Endometrial microvascular endothelial cells (primary cell): Measurements from ENCODE around the gene LMF1. TPM values are rescaled to one million over a fixed set of nuclear protein-coding genes. Genes with fewer than 3 reads are reported as not detected.

ENCODE experiments used
- in situ Hi-C: cut with HindIII; loops from 2 replicates; pipeline ENCODE4 v1.10.0; 2017; ENCODE audit warnings: low sequenced_read_pairs, low pct_unique_long_range_greater_than_20kb; ENCODE audit errors: inconsistent ontology term
- total RNA-seq: library from RNA; depleted of rRNA; stranded (reverse); fragments of >200 nt; gene quantifications from one replicate; pipeline ENCODE4 v1.2.3, GENCODE V29; 2015; ENCODE audit errors: inconsistent ontology term

Gene LMF1
- total RNA-seq, 1 donor from 2014 or later: 6.3 TPM

DNA sequence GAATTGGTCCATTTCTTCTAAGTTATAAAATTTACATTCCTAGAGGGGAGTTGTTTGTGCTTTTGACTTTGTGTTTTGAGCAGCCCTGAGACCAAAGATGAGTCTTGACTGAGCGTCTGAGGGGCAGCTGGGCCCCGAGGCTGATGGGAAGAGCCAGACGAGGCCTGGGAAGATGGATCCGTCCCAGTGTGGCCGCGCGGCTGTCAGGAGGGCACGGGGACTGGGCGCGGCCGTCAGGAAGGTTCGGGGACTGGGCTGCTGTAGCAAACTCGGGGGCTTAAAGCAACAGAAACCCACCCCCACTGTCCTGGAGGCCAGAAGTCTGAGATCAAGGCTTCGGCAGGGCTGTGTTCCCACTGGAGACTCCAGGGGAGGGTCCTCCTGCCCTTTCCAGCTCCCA lies 132.0 kb downstream of the LMF1 start:
- in situ Hi-C loops: loop anchor here (25.0 kb wide), 1 partner anchor 149 kb away; the partner anchor contains the start of gene SOX8

DNA sequence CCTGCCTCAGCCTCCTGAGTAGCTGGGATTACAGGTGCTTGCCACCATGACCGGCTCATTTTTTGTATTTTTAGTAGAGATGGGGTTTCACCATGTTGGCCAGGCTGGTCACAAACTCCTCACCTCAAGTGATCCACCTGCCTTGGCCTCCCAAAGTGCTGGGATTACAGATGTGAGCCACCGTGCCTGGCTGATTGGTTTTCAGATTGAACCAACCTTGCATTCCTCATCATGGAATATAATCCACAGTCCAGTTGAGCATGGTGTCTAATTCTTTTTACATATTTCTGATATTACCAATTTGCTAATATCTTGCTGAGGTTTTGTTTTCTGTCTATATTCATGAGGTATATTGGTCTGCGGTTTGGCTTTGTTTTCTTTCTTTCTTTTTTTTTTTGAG lies 134.0 kb downstream of the LMF1 start:
- in situ Hi-C loops: loop anchor here (25.0 kb wide), 1 partner anchor 150 kb away; the partner anchor contains the start of gene SOX8

DNA sequence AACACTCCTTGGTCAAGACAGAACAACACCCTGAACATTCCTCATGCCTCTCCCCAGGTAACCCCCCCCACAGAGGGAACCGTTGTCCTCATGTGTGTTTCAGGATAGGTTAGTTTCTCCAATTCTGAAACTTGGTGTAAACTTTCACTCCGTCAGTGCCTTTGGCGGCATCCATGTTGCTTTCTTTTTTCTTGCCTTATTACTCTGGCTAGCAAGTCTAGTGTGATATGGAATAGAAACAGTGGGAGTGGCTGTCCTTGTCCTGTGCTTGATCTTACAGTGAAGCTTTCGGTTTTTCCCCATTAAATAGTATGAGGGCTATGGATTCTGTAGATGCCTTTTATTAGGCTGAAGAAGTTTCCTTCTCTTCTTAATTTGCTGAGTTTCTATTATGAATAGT lies 134.6 kb downstream of the LMF1 start:
- in situ Hi-C loops: loop anchor here (25.0 kb wide), 1 partner anchor 151 kb away; the partner anchor contains the start of gene SOX8

DNA sequence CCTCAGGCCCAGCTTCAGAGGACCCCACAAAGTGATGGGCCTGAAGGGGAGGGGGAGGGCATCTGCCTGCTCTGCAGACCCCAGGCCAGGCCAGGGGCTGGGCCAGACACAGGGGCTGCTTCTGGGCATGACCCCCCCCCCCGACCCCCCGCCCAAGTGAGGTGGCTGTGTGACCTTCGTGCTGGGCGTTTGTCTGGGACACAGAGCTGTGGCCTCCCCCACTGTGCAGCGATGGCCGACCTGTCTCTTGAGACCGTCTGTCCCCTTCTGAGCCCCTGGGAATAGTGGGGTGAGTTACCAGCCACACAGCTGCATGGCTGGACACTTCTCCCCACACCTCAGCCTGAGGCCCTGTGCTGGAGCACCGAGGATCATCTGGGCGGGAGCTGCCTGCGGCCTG lies 135.4 kb downstream of the LMF1 start:
- in situ Hi-C loops: loop anchor here (25.0 kb wide), 1 partner anchor 152 kb away; the partner anchor contains the start of gene SOX8

DNA sequence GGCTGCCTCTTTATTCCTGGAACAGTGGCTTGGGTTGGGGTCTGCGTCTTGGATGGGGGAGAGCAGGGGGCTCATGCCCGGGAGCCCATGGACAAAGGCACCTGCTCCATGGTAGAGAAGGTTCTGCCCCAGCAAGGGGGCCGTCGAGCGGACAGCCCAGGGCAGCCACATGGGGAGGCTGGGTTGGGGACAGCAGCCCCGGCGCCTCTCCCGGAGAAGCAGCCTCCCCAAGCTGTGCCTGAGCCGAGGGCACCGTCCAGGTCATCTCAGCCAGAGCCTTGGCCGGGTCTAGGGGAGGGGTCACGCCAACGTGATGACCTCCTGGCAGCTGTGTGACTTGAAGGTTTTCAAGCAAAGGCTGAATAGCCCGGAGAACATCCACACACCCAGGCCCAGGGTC lies 137.4 kb downstream of the LMF1 start:
- in situ Hi-C loops: loop anchor here (25.0 kb wide), 1 partner anchor 154 kb away; the partner anchor contains the start of gene SOX8

DNA sequence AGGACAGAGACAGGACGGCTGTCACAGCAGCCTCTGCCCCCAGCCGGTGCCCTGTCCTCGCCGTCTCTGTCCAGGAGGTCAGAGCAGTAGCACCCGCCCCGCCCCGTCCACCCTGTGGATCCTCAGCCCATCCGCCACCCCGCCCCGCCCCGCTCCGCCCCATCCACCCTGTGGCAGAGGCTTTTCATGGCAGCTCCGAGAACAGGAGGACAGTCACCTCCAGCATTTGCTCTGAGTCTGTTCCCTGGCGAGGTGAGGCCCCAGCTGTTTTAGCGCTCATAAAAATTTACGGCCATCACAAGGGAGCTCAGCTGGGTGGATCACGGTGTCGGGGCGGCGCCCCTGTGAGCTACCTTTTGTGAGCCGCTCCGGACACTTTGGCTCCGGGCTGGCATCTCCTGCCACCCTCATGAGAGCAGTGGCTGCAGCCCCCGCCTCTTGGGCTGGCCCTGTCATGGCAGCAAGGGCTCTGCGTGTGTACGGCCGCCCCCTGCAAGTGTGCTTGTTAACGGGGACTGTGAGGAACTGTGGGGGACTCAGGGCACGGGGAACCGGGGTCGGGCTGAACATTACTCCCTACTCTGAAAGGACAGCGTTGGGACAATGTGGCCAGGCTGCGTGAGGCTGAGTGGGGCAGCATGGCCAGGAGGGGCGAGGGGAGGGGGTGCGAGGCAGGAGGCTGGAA lies 138.0 kb downstream of the LMF1 start:
- in situ Hi-C loops: loop anchor here (25.0 kb wide), 1 partner anchor 155 kb away; the partner anchor contains the start of gene SOX8

DNA sequence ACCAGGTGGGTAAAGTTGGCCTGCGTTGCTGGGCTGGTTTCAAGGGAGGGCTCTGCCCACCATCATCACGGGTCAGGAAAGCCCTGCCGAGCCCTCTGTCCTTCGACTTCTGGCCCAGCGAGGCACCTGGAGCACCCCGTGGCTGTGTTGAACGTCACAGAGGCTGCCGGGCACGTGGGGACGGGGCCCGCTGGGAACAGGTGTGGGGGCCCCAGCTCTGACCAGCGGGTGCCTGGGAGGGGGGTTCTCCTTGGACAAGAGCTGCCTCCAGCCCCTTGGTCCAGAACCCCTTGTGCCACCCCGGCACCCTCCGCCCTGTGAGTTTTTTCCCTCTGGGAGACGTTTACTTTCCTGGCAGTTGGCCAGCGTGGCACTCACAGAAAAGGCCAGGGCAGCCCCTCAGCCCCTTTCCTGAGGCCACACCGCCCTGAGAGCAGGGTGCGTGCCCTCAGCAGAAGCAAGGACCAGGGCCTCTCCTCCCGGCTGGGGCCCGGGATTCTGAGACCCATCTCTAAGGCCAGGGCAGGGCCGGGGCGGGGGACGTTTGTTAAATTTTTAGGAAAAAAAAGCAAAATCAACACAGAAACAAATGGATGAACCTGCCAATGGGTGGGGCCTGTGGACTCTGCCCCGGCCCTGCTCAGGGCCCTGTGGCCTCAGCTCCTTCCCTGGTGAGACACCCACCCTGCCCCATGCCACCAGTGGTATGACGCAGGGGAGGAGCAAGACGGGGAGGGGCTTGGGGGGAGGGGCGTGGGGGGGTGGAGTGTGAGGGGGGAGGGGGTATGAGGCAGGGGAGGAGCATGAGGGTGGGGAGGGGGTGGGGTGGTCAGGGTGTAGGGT lies 139.0 kb downstream of the LMF1 start:
- in situ Hi-C loops: loop anchor here (25.0 kb wide), 1 partner anchor 156 kb away; the partner anchor contains the start of gene SOX8

DNA sequence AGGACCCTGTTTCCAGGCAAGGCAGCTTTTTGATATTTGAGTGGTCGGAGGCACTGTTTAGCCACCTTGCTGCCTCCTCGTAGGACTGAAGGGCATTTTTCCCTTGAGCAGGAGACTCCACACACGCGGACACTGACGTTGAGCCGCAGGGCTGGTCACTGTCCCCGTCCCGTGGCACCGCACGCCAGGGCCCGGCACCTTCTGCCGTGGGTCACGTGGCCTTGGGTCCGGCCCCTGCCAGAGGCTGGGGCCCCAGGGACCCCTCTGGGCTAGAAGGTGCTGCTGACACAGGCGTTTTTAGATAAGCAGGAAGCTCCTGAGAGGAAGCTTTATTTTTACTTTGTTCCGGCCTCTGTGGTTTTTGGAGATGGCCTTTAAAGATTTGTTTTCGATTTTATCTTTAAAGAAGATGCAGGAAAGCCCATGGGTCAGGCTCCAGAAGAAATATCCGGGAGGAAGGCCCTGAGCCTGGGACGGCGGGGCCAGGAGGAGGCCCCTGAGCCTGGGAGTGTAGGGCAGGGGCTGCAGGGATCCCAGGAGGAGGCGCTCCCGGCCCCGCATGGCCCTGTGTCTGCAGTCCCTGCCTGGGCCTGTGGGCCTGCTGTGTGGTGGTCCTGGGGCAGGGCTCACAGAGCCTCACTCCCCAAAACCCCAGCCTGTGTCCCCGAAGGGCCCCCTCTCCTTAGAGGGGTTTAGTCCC lies 139.8 kb downstream of the LMF1 start:
- in situ Hi-C loops: loop anchor here (25.0 kb wide), 1 partner anchor 156 kb away; the partner anchor contains the start of gene SOX8

DNA sequence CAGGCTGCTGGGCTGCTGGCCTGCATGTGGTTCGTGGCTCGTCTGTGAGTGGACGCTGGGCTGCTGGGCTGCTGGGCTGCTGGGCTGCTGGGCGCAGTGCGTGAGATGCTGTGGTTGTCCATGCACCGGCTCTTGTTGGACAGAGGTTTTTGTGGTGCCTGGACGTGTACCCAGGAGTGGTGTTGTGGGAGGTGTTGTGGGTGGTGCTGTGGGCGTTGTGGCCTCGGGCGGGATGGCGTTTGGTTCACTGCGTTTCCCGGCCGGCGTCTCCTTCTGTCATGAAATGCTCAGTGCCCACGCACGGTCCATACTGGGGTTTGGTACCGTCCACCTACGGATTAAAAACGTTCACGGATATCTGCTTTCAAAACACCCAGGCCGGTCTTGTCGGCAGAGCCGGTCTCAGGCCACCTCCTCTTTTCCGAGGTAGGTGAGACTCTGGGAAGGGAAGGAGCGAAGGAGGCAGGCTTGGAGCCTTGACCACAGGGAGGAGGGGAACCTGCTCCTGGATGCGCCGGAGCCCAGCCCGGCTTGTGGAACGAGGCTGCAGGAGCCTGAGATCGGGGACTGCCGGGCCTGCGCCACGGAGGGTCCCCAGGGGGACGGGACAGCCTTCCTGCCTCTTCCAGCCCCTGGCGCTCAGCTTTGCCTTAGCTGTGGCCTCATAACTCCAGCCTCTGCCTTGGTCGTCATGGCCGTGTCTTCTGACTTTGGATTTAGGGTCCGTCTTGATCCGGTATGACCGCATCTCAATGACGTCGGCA lies 140.5 kb downstream of the LMF1 start:
- in situ Hi-C loops: loop anchor here (25.0 kb wide), 1 partner anchor 157 kb away; the partner anchor contains the start of gene SOX8

DNA sequence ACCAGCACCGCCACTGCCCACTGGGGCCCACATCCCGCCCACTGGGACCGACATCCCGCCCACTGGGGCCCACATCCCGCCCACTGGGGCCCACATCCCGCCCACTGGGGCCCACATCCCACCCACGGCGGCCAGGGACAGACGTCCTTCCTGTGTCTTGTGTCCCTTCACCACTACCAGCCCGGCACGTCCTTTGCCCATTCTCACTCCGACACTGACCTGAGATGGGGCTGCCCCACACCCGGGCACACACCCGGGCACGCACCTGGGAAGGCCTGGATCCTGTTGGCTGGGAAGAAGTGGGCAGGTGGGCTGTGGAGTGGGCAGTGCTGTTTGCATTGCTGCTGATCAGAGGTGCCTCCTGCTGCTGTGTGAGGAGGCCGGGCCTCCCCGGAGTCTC lies 141.9 kb downstream of the LMF1 start:
- in situ Hi-C loops: loop anchor here (25.0 kb wide), 1 partner anchor 158 kb away; the partner anchor contains the start of gene SOX8

DNA sequence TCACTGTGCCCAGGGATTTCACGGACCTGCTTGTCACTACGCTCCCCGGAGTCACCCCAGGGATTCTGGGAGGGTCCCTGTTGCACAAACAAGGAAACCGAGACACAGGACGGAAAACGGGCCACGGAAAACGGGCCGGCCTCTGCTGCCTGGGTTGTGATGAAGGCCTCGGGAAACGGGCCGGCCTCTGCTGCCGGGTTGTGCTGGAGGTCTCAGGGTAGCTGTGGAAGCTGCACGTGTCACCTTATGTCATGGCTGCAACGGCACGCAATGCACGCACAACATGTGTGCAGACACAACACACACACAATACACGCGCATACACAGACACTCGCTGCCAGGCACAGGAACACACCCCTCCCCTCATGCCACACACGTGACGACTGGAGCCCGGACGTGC lies 143.3 kb downstream of the LMF1 start:
- in situ Hi-C loops: loop anchor here (25.0 kb wide), 1 partner anchor 160 kb away; the partner anchor contains the start of gene SOX8

DNA sequence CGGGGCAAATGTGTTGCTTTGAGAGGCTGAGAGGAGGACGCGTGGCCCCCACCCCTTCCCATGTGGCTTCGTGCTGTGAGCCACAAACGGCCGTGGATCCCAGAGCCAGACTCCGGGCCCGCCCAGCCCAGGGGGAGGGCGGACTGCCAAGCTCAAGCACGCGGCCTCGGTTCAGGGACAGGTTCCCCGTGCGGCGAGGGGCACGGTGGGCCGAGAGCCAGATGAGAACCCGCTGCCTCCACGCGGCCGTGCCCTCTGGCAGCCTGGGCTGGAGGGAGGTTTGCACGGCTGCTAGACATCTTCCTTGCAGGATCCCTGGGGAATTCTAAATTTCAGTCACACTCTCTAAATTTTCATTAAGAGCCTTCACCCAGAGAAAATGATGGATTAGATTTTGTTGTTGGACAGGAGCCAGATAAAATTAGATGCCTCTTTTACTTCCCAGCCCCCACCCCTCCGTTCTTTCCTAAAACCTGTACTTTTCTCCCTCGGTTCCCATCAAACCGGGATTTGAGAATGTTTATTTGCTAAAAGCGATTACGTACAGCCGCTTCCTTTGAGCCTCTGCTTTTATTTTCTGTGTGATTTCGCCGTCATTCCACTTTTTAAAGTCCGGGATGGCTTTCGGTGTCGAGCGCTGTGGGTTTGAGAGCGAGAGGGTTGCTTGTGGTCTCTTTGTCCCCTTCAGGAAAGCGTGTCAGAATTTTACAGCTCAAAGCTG lies 145.3 kb downstream of the LMF1 start:
- in situ Hi-C loops: loop anchor here (25.0 kb wide), 1 partner anchor 162 kb away; the partner anchor contains the start of gene SOX8

DNA sequence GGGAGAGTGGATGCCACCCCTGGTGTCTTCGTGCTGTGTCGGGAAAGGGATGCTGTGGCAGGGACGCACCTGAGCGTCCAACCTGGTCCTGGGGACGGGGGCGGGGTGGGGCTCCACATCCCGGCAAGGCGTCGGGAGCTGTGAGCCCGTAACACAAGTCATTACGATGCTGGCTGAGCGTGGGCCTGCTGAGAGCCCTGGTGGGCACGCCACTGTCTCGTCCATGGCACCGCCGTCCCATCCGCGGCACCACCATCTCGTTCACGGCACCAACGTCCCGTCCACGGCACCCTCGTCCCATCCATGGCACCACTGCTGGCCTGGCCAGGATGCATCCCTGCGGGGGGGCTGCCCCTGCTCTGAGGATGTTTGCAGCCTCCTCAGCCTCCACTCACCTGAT lies 146.2 kb downstream of the LMF1 start:
- in situ Hi-C loops: no loop called here

DNA sequence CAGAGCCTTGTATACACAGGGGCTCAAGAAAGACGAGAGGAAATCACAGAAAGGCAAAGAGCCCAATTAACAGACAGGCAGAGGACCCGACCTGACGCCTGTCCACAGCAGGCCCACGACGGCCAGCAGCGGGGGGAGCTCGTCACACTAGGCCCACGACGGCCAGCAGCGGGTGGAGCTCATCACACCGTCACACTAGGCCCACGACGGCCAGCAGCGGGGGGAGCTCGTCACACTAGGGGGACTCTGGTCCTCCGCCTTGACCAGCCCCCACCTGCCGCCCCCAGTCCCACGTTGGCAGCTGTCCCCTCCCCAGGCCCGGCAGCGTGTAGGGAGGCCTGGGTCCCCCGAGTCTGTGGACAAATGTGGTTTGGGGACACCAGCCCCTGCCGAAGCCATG lies 146.6 kb downstream of the LMF1 start:
- in situ Hi-C loops: no loop called here

DNA sequence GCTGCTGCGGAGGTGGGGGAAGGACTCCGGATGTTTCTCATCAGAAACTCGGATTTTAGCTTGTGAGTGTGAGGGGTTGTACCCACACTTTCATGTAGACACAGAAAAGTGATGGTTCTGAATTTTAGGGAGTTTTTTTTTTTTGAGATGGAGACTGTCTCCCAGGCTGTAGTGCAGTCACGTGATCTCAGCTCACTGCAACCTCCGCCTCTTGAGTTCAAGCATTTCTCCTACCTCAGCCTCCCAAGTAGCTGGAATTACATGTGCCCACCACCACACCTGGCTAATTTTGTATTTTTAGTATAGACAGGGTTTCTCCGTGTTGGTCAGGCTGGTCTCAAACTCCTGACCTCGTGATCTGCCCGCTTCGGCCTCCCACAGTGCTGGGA lies 147.9 kb downstream of the LMF1 start:
- in situ Hi-C loops: no loop called here

DNA sequence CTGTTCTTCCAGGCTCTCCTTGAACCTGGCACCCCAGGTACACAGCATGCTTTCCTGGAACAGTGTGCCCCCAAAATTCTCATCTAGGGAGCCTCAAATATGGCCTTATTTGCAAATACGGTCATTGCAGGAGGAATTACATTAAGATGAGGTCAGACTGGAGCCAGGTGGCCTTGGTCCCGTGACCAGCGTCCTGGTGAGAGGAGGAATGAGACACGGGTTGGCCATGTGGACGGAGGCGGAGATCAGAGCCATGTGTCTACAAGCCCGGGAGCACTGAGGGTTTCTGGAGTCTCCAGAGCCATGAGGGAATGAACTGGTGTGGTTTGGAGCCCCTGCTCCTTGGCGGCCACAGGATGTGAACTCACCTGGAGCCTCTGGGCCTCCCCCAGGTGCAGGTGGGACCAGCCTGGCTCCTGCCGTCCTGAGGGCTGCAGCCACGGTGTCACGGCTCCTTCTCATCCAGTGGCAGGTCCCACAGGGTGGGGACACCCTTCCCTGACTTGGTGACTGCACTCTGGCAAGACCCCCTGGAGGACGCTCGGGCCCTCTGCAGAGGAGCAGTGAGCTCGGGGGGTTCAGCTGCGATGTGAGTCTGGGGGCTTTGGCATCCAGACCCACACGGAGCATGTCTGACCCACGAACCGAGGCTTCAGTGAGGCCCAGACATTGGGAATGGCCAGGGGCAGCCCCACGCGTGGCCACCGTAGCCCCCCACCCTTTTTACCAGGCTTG lies 148.4 kb downstream of the LMF1 start:
- in situ Hi-C loops: no loop called here

DNA sequence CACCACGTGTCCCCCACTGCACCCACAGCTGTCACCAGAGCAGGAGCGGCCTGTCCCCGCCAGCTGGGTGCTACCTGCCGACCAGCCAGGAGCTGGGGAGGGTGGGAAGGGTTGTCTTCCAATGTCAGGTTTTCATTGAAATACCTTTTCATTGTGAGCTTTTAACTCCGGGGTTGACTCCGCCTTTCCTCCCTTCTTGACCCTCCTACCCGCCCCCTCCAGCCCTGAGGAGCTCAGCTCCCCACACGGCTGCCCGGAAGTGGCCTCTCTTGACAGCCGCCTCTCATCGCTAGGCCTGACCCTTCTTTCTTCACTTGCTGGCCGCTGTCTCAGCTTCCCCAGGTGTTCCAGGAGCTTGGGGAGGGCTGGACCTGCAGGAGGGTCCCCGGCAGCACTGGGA lies 149.0 kb downstream of the LMF1 start:
- in situ Hi-C loops: no loop called here
